HG02970 (cell line): ENCODE results near the gene JAKMIP1.
"Not testable (repeated sequence)": the region's sequence is repeated elsewhere in the genome, so short reads cannot be mapped to it uniquely, and the experiment has no call there.

Experiments
- ATAC-seq: cut with Tn5 transposase; IDR thresholded peaks from one replicate; pipeline ENCODE4 v1.9.1; 2021; ENCODE audit warnings: mild to moderate bottlenecking, moderate library complexity, moderate number of reproducible peaks; ENCODE audit not compliant: unreplicated experiment, low FRiP score

Gene JAKMIP1

GRCh38 chr4:6150046-6150735, 50.2 kb downstream of the JAKMIP1 start:
- no peak for ATAC-seq

- no peak for ATAC-seq
These were observed 51.7 kb downstream of the JAKMIP1 start for GRCh38 chr4:6148506-6149205.

DNA sequence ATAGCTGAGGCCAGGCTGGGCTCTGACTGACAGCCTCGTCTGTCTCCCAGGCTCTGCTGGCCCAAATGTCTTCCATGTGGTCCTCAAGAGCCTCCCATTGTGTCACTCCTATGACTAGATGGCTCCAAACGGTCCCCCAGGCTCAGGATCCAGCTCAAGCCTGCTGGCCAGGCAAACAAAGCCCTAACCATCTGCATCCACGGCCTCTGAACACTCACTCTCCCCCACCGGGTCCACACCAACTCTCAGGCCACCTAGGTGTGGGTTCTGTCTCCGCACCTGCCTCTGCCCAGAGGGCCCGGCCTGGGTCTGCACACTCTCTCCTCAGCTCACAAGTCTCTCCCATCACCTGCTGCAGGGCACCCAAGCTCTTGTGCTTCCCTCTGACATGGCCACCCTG, 52.9 kb downstream of the JAKMIP1 start:
- ATAC-seq, result no peak

- ATAC-seq, result no peak
These were observed 56.7 kb downstream of the JAKMIP1 start for GRCh38 chr4:6143603-6144181.

DNA sequence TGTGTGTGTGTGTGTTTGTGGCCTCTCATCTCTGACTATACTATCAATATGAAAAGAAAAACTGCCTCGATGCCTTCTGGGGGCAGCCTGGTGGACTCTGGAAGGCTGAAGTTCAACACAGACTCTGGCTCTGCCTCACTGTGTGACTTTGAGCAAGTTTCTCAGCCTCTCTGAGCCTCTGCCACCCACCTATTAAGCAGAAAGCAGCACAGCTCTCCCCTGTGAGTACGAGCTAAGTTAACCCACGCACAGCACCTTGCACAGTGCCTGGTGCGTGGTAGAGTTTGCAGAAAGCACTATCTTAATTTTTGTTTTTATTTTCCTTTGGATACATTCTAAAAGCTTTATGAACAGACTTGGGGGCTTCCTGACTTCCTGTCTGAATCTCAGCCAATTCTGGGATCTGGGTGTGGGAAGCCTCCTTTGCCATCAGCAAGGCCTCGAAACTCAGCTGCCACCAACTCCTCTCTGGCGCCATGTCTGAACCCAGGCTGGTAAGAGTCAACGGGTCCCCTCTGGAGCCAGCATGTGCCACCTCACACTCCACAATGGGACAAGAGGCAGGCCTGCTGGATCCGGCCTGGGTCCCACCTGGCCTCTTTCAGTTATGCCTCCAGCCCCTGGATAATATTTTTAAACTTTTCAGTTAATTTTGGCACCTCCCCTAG, 57.3 kb downstream of the JAKMIP1 start:
- ATAC-seq, result no peak

GRCh38 chr4:6142511-6142910, 57.8 kb downstream of the JAKMIP1 start:
- no peak for ATAC-seq

DNA sequence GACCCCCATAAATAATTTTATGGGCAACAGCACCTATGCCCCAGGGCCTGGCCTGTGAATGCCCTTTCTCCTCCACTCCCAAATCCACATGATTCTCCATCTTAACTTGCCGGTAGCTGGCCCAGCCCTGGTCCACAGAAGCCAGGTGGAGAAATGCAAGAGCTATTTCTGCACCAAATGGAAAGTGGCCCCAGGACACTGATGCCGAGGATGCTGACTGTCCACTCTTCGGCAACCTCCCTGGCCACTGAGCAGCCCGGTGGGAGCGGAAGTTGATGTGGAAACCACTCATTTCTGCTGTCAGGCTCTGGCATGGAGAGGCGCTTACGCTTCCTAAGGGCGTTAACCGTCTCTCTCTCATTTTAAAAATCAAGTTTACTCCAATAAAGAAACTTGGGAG, 58.8 kb downstream of the JAKMIP1 start:
- no peak for ATAC-seq

- ATAC-seq, result not testable (repeated sequence)
These were observed 59.3 kb downstream of the JAKMIP1 start for GRCh38 chr4:6141021-6141420.

DNA sequence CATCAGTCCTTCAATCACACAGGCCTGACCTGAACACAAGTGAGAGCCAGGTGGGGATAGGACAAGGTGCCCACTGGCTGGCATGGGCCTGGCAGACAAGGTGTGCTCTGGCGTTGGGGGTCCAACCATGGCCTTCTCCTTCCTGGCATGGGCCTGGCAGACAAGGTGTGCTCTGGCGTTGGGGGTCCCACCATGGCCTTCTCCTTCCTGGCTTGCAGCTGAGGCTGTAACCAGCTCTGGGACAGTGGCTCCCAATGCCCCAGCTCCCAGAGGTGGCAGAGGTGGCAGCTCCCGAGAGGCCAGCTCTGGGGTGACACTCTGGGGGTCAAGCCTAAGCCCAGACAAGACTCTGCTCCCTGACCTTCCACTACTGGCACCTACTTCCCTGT, 62.6 kb downstream of the JAKMIP1 start:
- ATAC-seq, result no peak

- ATAC-seq, result no peak
These were observed 63.2 kb downstream of the JAKMIP1 start for GRCh38 chr4:6137027-6137746.

GRCh38 chr4:6134612-6135220, 65.6 kb downstream of the JAKMIP1 start:
- no peak for ATAC-seq

DNA sequence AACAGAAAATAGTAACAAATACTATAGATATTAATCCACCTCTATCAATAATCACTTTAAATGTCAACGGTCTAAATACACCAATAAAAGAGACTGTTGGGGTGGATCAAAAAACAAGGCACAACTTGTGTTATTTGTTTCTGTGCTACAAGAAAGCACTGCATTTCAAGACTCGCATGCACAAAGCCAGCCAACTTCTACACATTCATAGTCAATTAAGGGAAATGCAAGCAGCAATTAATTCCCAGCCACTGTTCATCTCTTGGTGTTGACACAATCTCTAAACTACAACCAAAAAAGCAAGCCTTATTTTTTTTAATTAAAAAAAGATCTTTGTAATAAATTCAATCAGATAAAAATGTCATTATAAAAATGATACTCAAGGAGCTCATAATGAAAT, 67.6 kb downstream of the JAKMIP1 start:
- ATAC-seq, result no peak

GRCh38 chr4:6128221-6128850, 72.0 kb downstream of the JAKMIP1 start:
- no peak for ATAC-seq

GRCh38 chr4:6126971-6127745, 73.2 kb downstream of the JAKMIP1 start:
- no peak for ATAC-seq

DNA sequence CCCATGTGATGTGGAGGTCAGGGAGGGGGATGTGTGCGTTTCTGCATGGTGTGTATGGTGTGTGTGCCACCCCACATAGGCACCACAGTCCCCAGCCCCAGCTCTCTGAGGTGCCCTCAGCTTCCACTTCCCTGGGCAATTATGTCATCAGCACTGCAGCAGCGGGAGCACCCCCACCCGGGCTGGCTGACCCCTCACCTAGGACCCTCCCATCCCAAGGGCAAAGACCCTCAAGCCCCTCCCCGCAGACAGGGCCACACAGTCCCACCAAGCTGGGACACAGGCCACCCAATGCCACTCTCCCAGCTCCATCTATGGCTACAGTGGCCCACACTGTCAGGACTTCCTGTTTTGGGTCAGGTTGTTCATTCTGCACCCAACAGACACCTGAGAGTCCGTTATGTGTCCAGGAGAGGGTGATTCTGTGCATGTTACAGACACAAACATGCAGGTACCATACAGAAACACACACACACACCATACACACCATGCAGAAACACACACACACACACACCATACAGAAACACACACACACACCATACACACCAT, 75.2 kb downstream of the JAKMIP1 start:
- no peak for ATAC-seq

- no peak for ATAC-seq
These were observed 75.8 kb downstream of the JAKMIP1 start for GRCh38 chr4:6124386-6125102.

DNA sequence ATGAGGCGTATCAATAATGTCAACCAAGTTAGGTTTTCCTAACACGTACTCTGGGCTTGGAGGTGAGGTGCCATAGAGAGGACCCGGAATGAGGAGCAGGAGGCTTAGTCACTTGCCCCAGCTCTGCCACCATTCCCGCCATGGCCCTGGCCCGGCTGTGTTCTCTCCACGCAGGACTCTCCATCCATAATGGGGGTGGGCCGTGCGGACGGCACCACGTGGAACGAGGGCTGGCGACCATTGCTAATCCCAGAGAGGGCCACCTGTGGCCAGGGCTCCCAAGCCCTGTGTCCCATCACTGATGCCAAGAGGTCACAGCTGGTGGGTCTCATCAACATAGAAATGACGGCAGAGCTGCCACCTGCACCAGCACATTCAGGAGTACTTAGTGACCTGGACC, 76.4 kb downstream of the JAKMIP1 start:
- no peak for ATAC-seq

DNA sequence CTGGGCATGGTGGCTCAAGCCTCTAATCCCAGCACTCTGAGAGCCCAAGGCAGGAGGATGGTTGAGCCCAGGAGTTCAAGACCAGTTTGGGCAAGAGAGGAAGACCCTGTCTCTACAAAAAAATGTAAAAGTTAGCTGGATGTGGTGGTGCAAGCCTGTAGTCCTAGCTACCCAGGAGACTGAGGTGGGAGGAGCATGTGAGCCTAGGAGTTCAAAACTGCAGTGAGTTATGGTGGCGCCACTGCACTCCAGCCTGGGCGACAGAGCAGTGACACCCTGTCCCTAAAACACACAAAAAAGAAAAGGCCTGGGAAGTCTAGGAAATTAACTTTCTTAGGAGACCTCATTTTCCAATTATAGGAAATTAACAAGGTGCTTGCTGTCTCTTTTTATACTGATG, 76.8 kb downstream of the JAKMIP1 start:
- no peak for ATAC-seq
